Hepatocyte (in vitro differentiated cells): ENCODE measurements around the gene CLMP.

Experiments
- CTCF ChIP-seq: fragments of 200-600 bp; sonication (generic); IDR thresholded peaks from 2 replicates; pipeline ENCODE4 v1.5.1; 2016; ENCODE audit warnings: antibody characterized with exemption, mild to moderate bottlenecking; ENCODE audit not compliant: poor library complexity
- EZH2phosphoT487 ChIP-seq: fragments of 200-600 bp; sonication (generic); IDR thresholded peaks from one replicate; pipeline ENCODE4 v1.6.1; 2018; ENCODE audit warnings: antibody characterized with exemption, mild to moderate bottlenecking, low read depth, moderate library complexity; ENCODE audit not compliant: unreplicated experiment, severe bottlenecking

GRCh38 chr11:123181075-123181474, 14.0 kb downstream of the CLMP start:
- no peak for TF ChIP-seq CTCF
- no peak for TF ChIP-seq EZH2phosphoT487
